Activated T-cell treated with anti-CD3 and anti-CD28 coated beads, Interleukin-2, amount 50 U/mL, for 72 hours (primary cell): ENCODE measurements around the gene GABRE. TPM values are rescaled to one million over a fixed set of nuclear protein-coding genes. Genes with fewer than 3 reads are reported as not detected.

Experiments used
- total RNA-seq, 2 donors: library from RNA; stranded (reverse); gene quantifications; one replicate each; pipeline ENCODE4 v1.2.3, GENCODE V29; 2022

The GABRE gene
- total RNA-seq, 2 donors from 2014 or later = not detected

Other genes starting within 250 kb of the GABRE start
- gene CNGA2, start 239.9 kb downstream of the GABRE start, total RNA-seq = not detected
- not detected for gene MAGEA4, start 61.8 kb downstream of the GABRE start, total RNA-seq
- gene MAGEA10, start 163.9 kb upstream of the GABRE start, total RNA-seq = not detected